Endodermal cell (in vitro differentiated cells): Measurements from ENCODE around the gene FBXL5. TPM values are rescaled to one million over a fixed set of nuclear protein-coding genes. Genes with fewer than 3 reads are reported as not detected.
A peak's percentile ranks its signal among the peaks of the same experiment; 100 is the strongest.

Experiments used
- DNase-seq: peaks from one replicate; pipeline ENCODE4 v3.0.0-alpha.2; 2017
- H3K27ac ChIP-seq: 2 replicates; pipeline ENCODE4 v1.5.1; 2013; ENCODE audit warnings: mild to moderate bottlenecking, low read depth, low read length, moderate library complexity
- H3K27me3 ChIP-seq: 2 replicates; pipeline ENCODE4 v1.6.1; 2013; ENCODE audit warnings: mild to moderate bottlenecking, low read length, moderate library complexity; ENCODE audit not compliant: insufficient read depth, control insufficient read depth, poor library complexity, severe bottlenecking
- H3K36me3 ChIP-seq: 2 replicates; pipeline ENCODE4 v1.7.0; 2013; ENCODE audit warnings: mild to moderate bottlenecking, low read length, moderate library complexity; ENCODE audit not compliant: control insufficient read depth, insufficient read depth
- H3K4me1 ChIP-seq: one replicate; pipeline ENCODE4 v1.7.0; 2013; ENCODE audit warnings: low read length; ENCODE audit not compliant: control insufficient read depth, insufficient read depth
- H3K4me3 ChIP-seq: 2 replicates; pipeline ENCODE4 v1.5.1; 2013; ENCODE audit warnings: mild to moderate bottlenecking, low read length, moderate library complexity
- H3K9ac ChIP-seq: 2 replicates; pipeline ENCODE4 v1.6.1; 2013; ENCODE audit warnings: mild to moderate bottlenecking, low read length, moderate library complexity; ENCODE audit not compliant: poor library complexity, severe bottlenecking; ENCODE audit errors: extremely low read depth
- H3K9me3 ChIP-seq: 2 replicates; pipeline ENCODE4 v1.6.1; 2013; ENCODE audit warnings: mild to moderate bottlenecking, low read length, moderate library complexity; ENCODE audit not compliant: control insufficient read depth
- H3K27ac Mint-ChIP-seq: 2 replicates; pipeline ENCODE4 v1.8.0; 2020; ENCODE audit warnings: mixed read lengths
- H3K27me3 Mint-ChIP-seq: 2 replicates; pipeline ENCODE4 v1.8.0; 2021; ENCODE audit warnings: mild to moderate bottlenecking, mixed read lengths; ENCODE audit not compliant: insufficient read depth
- H3K36me3 Mint-ChIP-seq: 2 replicates; pipeline ENCODE4 v1.8.0; 2020; ENCODE audit warnings: low read depth, mixed read lengths
- H3K4me1 Mint-ChIP-seq: 2 replicates; pipeline ENCODE4 v1.8.0; 2020; ENCODE audit warnings: mixed read lengths
- H3K4me3 Mint-ChIP-seq: 2 replicates; pipeline ENCODE4 v1.8.0; 2020; ENCODE audit warnings: mild to moderate bottlenecking, moderate library complexity, mixed read lengths
- H3K9me3 Mint-ChIP-seq: 2 replicates; pipeline ENCODE4 v1.8.0; 2020; ENCODE audit warnings: mild to moderate bottlenecking, mixed read lengths
- WGBS, 2 experiments: methylation state at CpG; one replicate each; pipeline versions ENCODE4 v1.1.5 to v1.1.7; 2013; ENCODE audit warnings: missing lambda C conversion rate in 2 of 2, mixed read lengths in 1 of 2; ENCODE audit not compliant: insufficient coverage in 1 of 2, insufficient read length in 1 of 2; 5-methylcytosine and 5-hydroxymethylcytosine counted together
- total RNA-seq, 2 donors: library from RNA; stranded (reverse); fragmentation: NEBNext Ultra II Directional in 1 of 2; extraction: Animal tissue kit (Norgen Biotek cat#: 25700) in 1 of 2; gene quantifications; 2 replicates in 1 of 2; 3 replicates in 1 of 2; pipeline ENCODE4 v1.2.1, GENCODE V29; 2021
- TF ChIP-seq, protein P1 (sequence below): fragments of 200-600 bp; sonication (generic); conservative IDR thresholded peaks from 2 replicates; pipeline ENCODE4 v1.5.0; 2021; ENCODE audit warnings: antibody characterized with exemption, mild to moderate bottlenecking

FBXL5 gene
- total RNA-seq, 2 donors from 2014 or later: 60.3 to 88.4 TPM

DNA sequence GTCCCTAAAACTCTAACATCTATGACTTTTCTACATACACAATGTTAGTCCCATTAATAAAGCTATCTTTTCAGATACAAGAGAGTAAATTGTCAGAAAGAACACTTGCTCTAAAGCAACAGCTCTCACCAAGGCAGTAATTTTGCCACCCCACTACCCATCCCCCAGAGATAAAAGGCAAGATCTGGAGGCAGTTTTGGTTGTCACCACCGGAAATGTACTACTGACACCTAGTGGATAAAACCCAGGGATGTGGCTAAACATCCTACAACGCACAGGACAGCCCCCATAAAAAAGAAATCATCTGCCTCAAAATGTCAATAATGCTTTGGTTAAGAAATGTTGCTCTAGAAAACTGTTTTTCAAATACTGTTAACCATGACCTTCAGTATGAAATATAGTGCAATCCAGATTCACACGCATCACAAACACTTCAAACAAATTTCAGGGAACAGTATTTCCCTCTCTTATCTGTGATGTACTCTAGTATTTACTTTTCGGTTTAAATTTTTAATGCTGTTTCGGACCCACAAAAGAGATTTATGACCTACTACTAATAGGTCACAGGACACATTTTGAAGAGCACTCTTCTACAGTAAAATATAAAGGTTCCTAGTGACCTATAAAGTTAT, 5.1 kb downstream of the FBXL5 start:
- Histone ChIP-seq H3K36me3 (no peaks in the 10 kb centered on the region), H3K27me3 (no peaks in the 10 kb centered on the region), H3K27ac (no peak overlapping the region), H3K9me3 (no peaks in the 10 kb centered on the region), H3K4me3 (no peak overlapping the region), H3K4me1 (peaks cover 3% of the 10 kb centered on the region), H3K9ac (no peak overlapping the region)
- H3K27ac Mint-ChIP-seq: peak overlapping the region; percentile 74
- WGBS, 2 experiments: 51 to 87% methylated on average over 3 to 5 of the region's 5 CpGs
- TF ChIP-seq, protein P1, sequence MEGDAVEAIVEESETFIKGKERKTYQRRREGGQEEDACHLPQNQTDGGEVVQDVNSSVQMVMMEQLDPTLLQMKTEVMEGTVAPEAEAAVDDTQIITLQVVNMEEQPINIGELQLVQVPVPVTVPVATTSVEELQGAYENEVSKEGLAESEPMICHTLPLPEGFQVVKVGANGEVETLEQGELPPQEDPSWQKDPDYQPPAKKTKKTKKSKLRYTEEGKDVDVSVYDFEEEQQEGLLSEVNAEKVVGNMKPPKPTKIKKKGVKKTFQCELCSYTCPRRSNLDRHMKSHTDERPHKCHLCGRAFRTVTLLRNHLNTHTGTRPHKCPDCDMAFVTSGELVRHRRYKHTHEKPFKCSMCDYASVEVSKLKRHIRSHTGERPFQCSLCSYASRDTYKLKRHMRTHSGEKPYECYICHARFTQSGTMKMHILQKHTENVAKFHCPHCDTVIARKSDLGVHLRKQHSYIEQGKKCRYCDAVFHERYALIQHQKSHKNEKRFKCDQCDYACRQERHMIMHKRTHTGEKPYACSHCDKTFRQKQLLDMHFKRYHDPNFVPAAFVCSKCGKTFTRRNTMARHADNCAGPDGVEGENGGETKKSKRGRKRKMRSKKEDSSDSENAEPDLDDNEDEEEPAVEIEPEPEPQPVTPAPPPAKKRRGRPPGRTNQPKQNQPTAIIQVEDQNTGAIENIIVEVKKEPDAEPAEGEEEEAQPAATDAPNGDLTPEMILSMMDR: peak; percentile 89
- no peaks in the 10 kb centered on the region for H3K9me3 Mint-ChIP-seq
- H3K36me3 Mint-ChIP-seq: no peaks in the 10 kb centered on the region
- H3K4me3 Mint-ChIP-seq: no peak overlapping the region
- no peaks in the 10 kb centered on the region for H3K27me3 Mint-ChIP-seq
- peaks cover 32% of the 10 kb centered on the region for H3K4me1 Mint-ChIP-seq
- DNase-seq: peak; percentile 81

DNA sequence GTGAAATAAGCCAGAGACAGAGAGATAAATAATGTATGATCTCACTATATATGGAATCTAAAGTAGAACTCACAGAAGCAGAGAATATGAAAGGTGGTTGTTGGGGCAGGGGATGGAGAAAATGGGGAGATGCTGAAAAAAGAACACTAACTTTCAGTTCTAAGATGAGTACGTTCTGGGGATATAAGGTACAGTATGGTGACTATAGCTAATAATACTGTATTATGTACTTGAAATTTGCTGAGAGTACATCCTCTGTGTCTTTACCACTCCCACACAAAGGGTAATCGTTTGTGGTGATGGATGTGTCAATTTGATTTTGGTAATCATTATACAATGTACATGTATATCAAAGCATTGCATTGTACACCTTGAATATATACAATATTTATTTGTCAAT, 6.6 kb downstream of the FBXL5 start:
- no peaks in the 10 kb centered on the region for H3K36me3 Mint-ChIP-seq
- WGBS, 2 experiments: 100% methylated on average over 1 of the region's 2 CpGs; no CpG with 5 or more reads in 1 of the 2 experiments
- no peak overlapping the region for H3K27ac Mint-ChIP-seq
- Histone ChIP-seq H3K27me3 (no peaks in the 10 kb centered on the region), H3K9ac (no peak overlapping the region), H3K27ac (no peak overlapping the region), H3K36me3 (no peaks in the 10 kb centered on the region), H3K4me1 (peaks cover 3% of the 10 kb centered on the region), H3K4me3 (no peak overlapping the region), H3K9me3 (no peaks in the 10 kb centered on the region)
- H3K27me3 Mint-ChIP-seq: no peaks in the 10 kb centered on the region
- H3K9me3 Mint-ChIP-seq: no peaks in the 10 kb centered on the region
- H3K4me3 Mint-ChIP-seq: no peak overlapping the region
- TF ChIP-seq, protein P1: no peak
- DNase-seq: no peak
- H3K4me1 Mint-ChIP-seq: peaks cover 25% of the 10 kb centered on the region

DNA sequence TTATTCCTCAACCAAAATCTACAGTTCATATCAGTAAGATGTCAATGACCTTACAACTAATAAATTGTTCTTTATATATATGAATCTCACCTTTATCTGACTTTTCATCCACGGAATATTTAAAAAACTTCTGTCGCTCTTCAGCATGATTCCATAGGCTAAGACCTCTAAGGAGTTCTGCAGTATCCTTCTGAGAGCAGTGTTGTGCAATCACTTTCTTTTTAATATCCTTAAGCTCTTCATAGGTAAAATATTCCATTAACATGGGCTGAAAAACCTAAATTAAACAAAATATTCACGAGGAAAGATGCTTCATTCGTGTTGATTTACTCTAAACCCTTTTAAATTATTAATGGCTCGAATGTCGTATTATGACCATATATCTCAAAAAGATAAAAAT, 16.7 kb downstream of the FBXL5 start:
- TF ChIP-seq, protein P1: no peak
- no peak overlapping the region for H3K9ac ChIP-seq
- Mint-ChIP-seq H3K4me1 (no peaks in the 10 kb centered on the region), H3K36me3 (peaks cover 35% of the 10 kb centered on the region), H3K9me3 (no peaks in the 10 kb centered on the region), H3K27ac (no peak overlapping the region), H3K4me3 (no peak overlapping the region), H3K27me3 (no peaks in the 10 kb centered on the region)
- no peaks in the 10 kb centered on the region for H3K27me3 ChIP-seq
- H3K36me3 ChIP-seq: peaks cover 77% of the 10 kb centered on the region
- H3K4me3 ChIP-seq: no peak overlapping the region
- no peaks in the 10 kb centered on the region for H3K9me3 ChIP-seq
- DNase-seq: no peak
- no peaks in the 10 kb centered on the region for H3K4me1 ChIP-seq
- H3K27ac ChIP-seq: no peak overlapping the region
- 91 to 92% methylated on average over 4 to 6 of the region's 6 CpGs for WGBS, 2 experiments
